ENCODE data around the gene EXOC3L1. TPM values are rescaled to one million over a fixed set of nuclear protein-coding genes. Genes with fewer than 3 reads are reported as not detected.

EXOC3L1 gene
- total RNA-seq, 4 donors from 2014 or later: 0.29 to 5.1 (median 1.8) TPM

DNA sequence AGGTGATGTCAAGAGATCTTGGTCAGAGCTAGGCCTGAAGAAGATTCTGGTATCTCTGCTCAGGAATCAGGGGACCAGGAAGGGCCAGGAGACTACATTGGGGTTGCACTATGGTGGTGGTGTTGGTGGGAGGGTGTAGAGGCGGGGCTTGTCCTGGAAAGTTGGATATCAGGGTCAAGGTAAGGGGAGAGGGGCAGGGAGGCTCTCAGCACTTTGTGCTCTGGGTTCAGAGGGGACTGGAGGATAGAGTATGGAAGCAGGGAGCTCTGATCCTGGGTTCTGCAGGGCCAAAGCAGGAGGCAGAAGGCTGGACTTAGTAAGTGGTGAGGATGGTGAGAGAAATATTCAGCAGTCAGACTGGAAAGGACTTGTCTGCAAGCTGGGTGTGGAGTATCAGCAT, 16.6 kb downstream of the EXOC3L1 start:
- intact Hi-C loops (cut with DNase I; ENCODE audit: low total_unique reads): no loop called here
- no peaks in the 10 kb centered on the region for H3K27me3 ChIP-seq
- peak overlapping the region in 1 of 2 donors; percentile 37 for H3K4me3 ChIP-seq
- H3K27ac ChIP-seq: peak overlapping the region; percentile 73 to 74
- H3K4me1 ChIP-seq: peaks cover 0 to 10% of the 10 kb centered on the region in 2 donors
- no peaks in the 10 kb centered on the region for H3K9me3 ChIP-seq
- no peak for DNase-seq
- H3K36me3 ChIP-seq: no peaks in the 10 kb centered on the region
- TF ChIP-seq POLR2A (IDR thresholded peaks at IDR 0.05): no peak
- TF ChIP-seq, protein P1, sequence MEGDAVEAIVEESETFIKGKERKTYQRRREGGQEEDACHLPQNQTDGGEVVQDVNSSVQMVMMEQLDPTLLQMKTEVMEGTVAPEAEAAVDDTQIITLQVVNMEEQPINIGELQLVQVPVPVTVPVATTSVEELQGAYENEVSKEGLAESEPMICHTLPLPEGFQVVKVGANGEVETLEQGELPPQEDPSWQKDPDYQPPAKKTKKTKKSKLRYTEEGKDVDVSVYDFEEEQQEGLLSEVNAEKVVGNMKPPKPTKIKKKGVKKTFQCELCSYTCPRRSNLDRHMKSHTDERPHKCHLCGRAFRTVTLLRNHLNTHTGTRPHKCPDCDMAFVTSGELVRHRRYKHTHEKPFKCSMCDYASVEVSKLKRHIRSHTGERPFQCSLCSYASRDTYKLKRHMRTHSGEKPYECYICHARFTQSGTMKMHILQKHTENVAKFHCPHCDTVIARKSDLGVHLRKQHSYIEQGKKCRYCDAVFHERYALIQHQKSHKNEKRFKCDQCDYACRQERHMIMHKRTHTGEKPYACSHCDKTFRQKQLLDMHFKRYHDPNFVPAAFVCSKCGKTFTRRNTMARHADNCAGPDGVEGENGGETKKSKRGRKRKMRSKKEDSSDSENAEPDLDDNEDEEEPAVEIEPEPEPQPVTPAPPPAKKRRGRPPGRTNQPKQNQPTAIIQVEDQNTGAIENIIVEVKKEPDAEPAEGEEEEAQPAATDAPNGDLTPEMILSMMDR (IDR thresholded peaks at IDR 0.05): no peak

DNA sequence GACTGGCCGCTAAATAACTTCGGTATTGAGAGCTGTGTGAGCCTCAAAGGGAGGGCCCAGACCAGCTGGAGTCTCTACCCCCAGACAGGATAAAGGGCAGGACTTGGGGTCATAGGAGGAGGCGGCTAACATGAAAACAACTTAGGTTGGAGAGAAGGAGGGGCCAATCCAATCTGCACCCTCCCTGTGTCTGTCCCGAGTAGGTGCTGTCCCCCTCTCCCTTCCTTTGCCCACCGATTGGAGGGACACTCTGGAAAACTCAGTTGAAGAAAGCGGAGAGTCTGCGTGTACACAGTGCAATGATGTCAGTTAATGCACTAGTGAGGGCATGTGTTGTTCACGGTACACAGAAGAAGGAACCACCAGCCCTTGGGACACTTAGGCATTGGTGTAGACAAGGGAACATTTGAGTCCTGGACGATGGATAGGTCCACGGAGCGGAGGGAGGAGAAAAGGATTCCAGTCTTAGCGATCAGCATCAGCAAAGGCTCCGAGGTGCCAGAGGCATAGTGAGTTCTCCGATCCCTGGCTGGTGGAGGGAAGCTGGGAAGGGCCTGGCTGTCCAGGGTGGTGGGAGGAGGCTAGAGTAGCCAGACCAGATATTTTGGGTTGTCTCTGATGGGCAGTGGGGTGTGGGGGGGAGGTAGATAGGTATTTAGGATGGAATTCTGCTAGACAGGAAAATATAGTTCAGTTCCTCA, 18.8 kb downstream of the EXOC3L1 start:
- DNase-seq: no peak
- peaks cover 0 to 10% of the 10 kb centered on the region in 2 donors for H3K4me1 ChIP-seq

DNA sequence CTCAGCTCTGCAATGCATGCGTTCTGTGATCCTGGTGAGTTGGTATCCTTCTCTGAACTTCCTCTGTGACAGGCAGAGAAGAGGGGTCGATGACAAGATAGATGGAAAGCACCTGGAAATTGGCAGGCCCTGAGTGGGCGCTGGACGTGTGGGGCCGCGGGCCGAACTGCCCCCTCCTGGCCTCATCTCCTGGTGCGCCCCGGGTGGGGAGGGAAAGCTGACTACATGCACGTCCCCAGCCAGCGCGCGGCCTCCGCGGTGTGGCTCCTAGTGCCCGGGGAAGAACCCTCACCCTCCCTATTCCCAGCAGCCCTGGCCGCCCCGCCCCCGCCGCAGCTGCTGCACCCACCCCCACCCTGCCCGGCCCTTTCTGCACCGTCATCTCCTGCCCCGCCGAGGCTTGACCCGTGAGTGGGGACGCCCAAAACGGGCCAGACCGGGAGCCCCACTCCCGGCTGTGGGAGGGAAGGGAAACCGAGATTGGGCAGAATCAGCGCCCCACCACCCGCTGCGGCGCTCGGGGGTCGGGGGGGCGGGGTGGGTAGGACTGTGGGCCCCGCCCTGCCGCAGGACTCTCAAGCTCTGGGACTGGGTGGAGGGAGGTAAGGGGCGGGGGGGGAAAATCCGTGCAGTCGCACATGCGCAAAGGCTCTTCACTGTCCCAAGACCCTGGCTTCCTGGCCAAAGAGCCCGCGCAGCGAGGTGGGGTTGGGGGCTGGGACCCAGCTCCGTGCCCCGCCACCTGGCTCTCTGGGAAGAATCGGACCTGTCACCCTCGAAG, 19.6 kb downstream of the EXOC3L1 start, which contains the start of gene NOL3:
Gene NOL3, plus strand, starts transcription at position 371 of the 781 bp plus-strand sequence.
- peak in 1 of 2 donors; percentile 43 for TF ChIP-seq POLR2A (IDR thresholded peaks at IDR 0.05)
- TF ChIP-seq, protein P1 (IDR thresholded peaks at IDR 0.05): no peak
- intact Hi-C loops (cut with DNase I; ENCODE audit: low total_unique reads): no loop called here

More for the DNA sequence above, 18.8 kb downstream of the EXOC3L1 start:
- Histone ChIP-seq H3K27me3 (no peaks in the 10 kb centered on the region), H3K27ac (peak overlapping the region; percentile 85 to 93), H3K4me3 (peak overlapping the region; percentile 45 to 49), H3K9me3 (no peaks in the 10 kb centered on the region), H3K36me3 (no peaks in the 10 kb centered on the region)
- no peak for TF ChIP-seq POLR2A (IDR thresholded peaks at IDR 0.05)
- TF ChIP-seq, protein P1 (IDR thresholded peaks at IDR 0.05): no peak
- intact Hi-C loops (cut with DNase I; ENCODE audit: low total_unique reads): no loop called here

GRCh38 chr16:67169642-67170167, 20.2 kb downstream of the EXOC3L1 start:
- no peaks in the 10 kb centered on the region for H3K36me3 ChIP-seq
- intact Hi-C loops (cut with DNase I; ENCODE audit: low total_unique reads): no loop called here
- TF ChIP-seq POLR2A (IDR thresholded peaks at IDR 0.05): no peak
- TF ChIP-seq, protein P1 (IDR thresholded peaks at IDR 0.05): peak in 3 of 4 experiments; percentile 17 to 41 (median 19)
- peaks cover 0 to 10% of the 10 kb centered on the region in 2 donors for H3K4me1 ChIP-seq
- H3K27me3 ChIP-seq: no peaks in the 10 kb centered on the region
- H3K4me3 ChIP-seq: peak overlapping the region; percentile 45 to 49
- H3K9me3 ChIP-seq: no peaks in the 10 kb centered on the region
- H3K27ac ChIP-seq: peak overlapping the region; percentile 85 to 93
- no peak for DNase-seq

More for the DNA sequence above, 19.6 kb downstream of the EXOC3L1 start, which contains the start of gene NOL3:
- Histone ChIP-seq H3K36me3 (no peaks in the 10 kb centered on the region), H3K4me1 (peaks cover 0 to 10% of the 10 kb centered on the region in 2 donors), H3K4me3 (peak within 1 kb of the TSS; percentile 45 to 49), H3K9me3 (no peaks in the 10 kb centered on the region), H3K27ac (peak within 1 kb of the TSS; percentile 85 to 93), H3K27me3 (no peaks in the 10 kb centered on the region)
- DNase-seq: peak; percentile 80 to 83
